GM23248 (cell line): Measurements from ENCODE around the gene NECTIN3.

Experiments used
- EZH2 ChIP-seq: fragments of 200-600 bp; sonication (generic); IDR thresholded peaks from 2 replicates; pipeline ENCODE4 v1.6.1; 2018; ENCODE audit warnings: antibody characterized with exemption, mild to moderate bottlenecking; ENCODE audit not compliant: insufficient read depth, poor library complexity, severe bottlenecking
- EZH2phosphoT487 ChIP-seq: fragments of 200-600 bp; sonication (generic); IDR thresholded peaks from 2 replicates; pipeline ENCODE4 v1.6.1; 2018; ENCODE audit warnings: antibody characterized with exemption, moderate library complexity, mild to moderate bottlenecking, low read depth; ENCODE audit not compliant: insufficient read depth

- no peak for TF ChIP-seq EZH2
- TF ChIP-seq EZH2phosphoT487 = no peak
Observed at GRCh38 chr3:111237946-111238345, 166.3 kb downstream of the NECTIN3 start.
